K562 (cell line): Measurements from ENCODE around the gene PPP3CA. TPM values are rescaled to one million over a fixed set of nuclear protein-coding genes. Genes with fewer than 3 reads are reported as not detected.

ENCODE experiments used
- CEBPB ChIP-seq: fragments of 450-650 bp; IDR thresholded peaks from 2 replicates; pipeline ENCODE4 v1.6.1; 2016; ENCODE audit warnings: missing genetic modification characterization, missing compliant biosample characterization
- FOXA3 ChIP-seq, 2 experiments: fragments of 450-650 bp in 1 of 2; sonication (generic) in 1 of 2; formaldehyde crosslinking; IDR thresholded peaks in 1 of 2; conservative IDR thresholded peaks in 1 of 2; 2 replicates each; pipeline versions ENCODE4 v1.4.0 to v1.8.0; 2020 to 2022; ENCODE audit warnings: mild to moderate bottlenecking in 2 of 2, missing genetic modification reagents in 1 of 2
- HCFC1 ChIP-seq: IDR thresholded peaks from 2 replicates; pipeline ENCODE4 v1.6.1; 2012; ENCODE audit warnings: low read depth, low read length, improper control_type of control experiment
- HMG20A ChIP-seq: fragments of 450-650 bp; formaldehyde crosslinking; conservative IDR thresholded peaks from 2 replicates; pipeline ENCODE4 v1.4.0; 2020; ENCODE audit warnings: mild to moderate bottlenecking, mixed read lengths
- MCM7 ChIP-seq, 2 experiments: fragments of 450-650 bp; IDR thresholded peaks; 2 replicates each; pipeline ENCODE4 v1.6.1; 2016 to 2018
- NUFIP1 ChIP-seq: fragments of 450-650 bp; IDR thresholded peaks from 2 replicates; pipeline ENCODE4 v1.6.1; 2018; ENCODE audit not compliant: partially characterized antibody
- PHF8 ChIP-seq: fragments of 200-600 bp; sonication (generic); IDR thresholded peaks from 2 replicates; pipeline ENCODE4 v1.6.1; 2012; ENCODE audit warnings: mixed run types, mild to moderate bottlenecking, inconsistent platforms, low read length, moderate library complexity, borderline replicate concordance
- SPI1 ChIP-seq: IDR thresholded peaks from 2 replicates; pipeline ENCODE4 v1.6.1; 2011; ENCODE audit warnings: low read depth, low read length, control low read depth, borderline replicate concordance
- ZBTB7A ChIP-seq: IDR thresholded peaks from 2 replicates; pipeline ENCODE4 v1.6.1; 2011; ENCODE audit warnings: low read depth, mild to moderate bottlenecking, low read length, moderate library complexity, borderline replicate concordance; ENCODE audit not compliant: control insufficient read depth
- ZKSCAN8 ChIP-seq: fragments of 200-800 bp; sonication (Bioruptor generic); IDR thresholded peaks from 2 replicates; pipeline ENCODE4 v1.6.1; 2016; ENCODE audit warnings: missing genetic modification characterization, missing compliant biosample characterization
- ZNF263 ChIP-seq: sonication (generic); formaldehyde crosslinking; IDR thresholded peaks from 2 replicates; pipeline ENCODE4 v1.8.0; 2022; ENCODE audit warnings: mild to moderate bottlenecking, missing genetic modification reagents, borderline replicate concordance
- polyA plus RNA-seq, 8 experiments: library from polyadenylated mRNA; depleted of rRNA in 4 of 8; stranded (reverse) in 5 of 8; unstranded in 3 of 8; fragments of >200 nt; fragmentation: Nextera tagmentation in 2 of 8; fragmentation: Illumina TruSeq in 1 of 8; extraction: Ambion mirVana in 2 of 8; extraction: Trizol in 1 of 8; gene quantifications; 2 replicates each; pipeline versions ENCODE4 v1.2.1 to v1.2.3, GENCODE V29; 2011 to 2014; ENCODE audit warnings: inconsistent platforms in 1 of 8, missing spikeins in 1 of 8
- total RNA-seq, 7 experiments: library from RNA; depleted of rRNA in 6 of 7; stranded (reverse); fragments of >200 nt in 6 of 7; fragmentation: Illumina TruSeq in 2 of 7; extraction: Trizol in 2 of 7; gene quantifications; 2 replicates each; pipeline versions ENCODE4 v1.2.1 to v1.2.3, GENCODE V29; 2011 to 2021; ENCODE audit warnings: low replicate concordance in 1 of 7
- TF ChIP-seq, protein P1 (sequence below): fragments of 250-450 bp; sonication (Bioruptor Pico); IDR thresholded peaks from 2 replicates; pipeline ENCODE4 v1.8.0; 2021; ENCODE audit warnings: moderate library complexity, mild to moderate bottlenecking, inconsistent platforms
- TF ChIP-seq, protein P2 (sequence below): fragments of 450-650 bp; IDR thresholded peaks from 2 replicates; pipeline ENCODE4 v1.6.1; 2016; ENCODE audit warnings: mild to moderate bottlenecking, moderate library complexity

PPP3CA gene
- total and polyA plus RNA-seq, 9 of the 15 experiments (the other 6 are each of a cell fraction or from before 2014, with no cell fraction given): 0.94 to 3.2 (median 1.6) TPM

DNA sequence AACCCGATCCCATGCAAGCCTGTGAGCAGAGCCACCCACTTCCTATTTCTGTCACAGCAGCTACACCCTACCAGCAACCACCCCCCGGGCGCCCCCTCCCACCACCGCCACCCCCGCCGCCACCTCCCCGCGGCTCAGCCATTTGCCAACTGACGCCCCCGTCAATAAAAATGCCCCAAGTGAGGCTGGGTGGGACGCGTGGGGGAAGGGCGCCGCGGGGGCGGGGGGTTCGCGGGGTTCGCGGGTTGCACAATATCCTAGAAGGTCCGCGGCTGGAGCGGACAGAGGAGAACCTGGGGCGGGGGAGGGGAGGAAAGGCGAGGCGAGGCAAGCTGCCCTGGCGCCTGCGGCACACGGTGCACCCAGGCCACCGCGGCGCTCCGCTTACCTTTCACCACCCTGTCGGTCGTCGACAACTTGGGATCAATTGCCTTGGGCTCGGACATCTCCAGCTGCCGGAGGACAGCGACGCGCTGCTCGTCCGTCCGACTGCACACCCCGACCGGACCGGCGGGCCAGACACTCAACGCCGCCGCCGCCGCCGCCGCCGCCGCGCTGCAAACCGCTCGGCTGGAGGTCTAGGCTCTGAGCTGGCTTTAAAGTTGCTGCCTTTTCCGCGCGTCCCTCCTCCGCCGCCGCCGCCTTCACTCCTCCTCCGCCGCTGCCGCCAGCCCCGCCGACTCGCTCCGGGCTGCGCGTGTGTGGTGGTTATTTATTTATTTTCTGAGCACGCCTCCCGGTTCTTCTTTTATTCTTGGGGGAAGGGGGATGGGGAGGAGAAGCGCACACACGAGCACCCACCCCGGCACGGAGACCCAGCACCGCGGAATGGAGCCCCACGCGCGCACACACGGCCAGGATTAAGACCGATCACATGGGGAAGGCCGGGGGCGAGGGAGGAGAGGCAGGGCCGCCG lies 717 bp downstream of the PPP3CA start (continued):
- peak; percentile 11; the same call in 1 of the 2 replicates for TF ChIP-seq ZBTB7A
- TF ChIP-seq, protein P1, sequence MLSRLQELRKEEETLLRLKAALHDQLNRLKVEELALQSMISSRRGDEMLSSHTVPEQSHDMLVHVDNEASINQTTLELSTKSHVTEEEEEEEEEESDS (CRISPR knock-in tag): no peak
- TF ChIP-seq, protein P2, sequence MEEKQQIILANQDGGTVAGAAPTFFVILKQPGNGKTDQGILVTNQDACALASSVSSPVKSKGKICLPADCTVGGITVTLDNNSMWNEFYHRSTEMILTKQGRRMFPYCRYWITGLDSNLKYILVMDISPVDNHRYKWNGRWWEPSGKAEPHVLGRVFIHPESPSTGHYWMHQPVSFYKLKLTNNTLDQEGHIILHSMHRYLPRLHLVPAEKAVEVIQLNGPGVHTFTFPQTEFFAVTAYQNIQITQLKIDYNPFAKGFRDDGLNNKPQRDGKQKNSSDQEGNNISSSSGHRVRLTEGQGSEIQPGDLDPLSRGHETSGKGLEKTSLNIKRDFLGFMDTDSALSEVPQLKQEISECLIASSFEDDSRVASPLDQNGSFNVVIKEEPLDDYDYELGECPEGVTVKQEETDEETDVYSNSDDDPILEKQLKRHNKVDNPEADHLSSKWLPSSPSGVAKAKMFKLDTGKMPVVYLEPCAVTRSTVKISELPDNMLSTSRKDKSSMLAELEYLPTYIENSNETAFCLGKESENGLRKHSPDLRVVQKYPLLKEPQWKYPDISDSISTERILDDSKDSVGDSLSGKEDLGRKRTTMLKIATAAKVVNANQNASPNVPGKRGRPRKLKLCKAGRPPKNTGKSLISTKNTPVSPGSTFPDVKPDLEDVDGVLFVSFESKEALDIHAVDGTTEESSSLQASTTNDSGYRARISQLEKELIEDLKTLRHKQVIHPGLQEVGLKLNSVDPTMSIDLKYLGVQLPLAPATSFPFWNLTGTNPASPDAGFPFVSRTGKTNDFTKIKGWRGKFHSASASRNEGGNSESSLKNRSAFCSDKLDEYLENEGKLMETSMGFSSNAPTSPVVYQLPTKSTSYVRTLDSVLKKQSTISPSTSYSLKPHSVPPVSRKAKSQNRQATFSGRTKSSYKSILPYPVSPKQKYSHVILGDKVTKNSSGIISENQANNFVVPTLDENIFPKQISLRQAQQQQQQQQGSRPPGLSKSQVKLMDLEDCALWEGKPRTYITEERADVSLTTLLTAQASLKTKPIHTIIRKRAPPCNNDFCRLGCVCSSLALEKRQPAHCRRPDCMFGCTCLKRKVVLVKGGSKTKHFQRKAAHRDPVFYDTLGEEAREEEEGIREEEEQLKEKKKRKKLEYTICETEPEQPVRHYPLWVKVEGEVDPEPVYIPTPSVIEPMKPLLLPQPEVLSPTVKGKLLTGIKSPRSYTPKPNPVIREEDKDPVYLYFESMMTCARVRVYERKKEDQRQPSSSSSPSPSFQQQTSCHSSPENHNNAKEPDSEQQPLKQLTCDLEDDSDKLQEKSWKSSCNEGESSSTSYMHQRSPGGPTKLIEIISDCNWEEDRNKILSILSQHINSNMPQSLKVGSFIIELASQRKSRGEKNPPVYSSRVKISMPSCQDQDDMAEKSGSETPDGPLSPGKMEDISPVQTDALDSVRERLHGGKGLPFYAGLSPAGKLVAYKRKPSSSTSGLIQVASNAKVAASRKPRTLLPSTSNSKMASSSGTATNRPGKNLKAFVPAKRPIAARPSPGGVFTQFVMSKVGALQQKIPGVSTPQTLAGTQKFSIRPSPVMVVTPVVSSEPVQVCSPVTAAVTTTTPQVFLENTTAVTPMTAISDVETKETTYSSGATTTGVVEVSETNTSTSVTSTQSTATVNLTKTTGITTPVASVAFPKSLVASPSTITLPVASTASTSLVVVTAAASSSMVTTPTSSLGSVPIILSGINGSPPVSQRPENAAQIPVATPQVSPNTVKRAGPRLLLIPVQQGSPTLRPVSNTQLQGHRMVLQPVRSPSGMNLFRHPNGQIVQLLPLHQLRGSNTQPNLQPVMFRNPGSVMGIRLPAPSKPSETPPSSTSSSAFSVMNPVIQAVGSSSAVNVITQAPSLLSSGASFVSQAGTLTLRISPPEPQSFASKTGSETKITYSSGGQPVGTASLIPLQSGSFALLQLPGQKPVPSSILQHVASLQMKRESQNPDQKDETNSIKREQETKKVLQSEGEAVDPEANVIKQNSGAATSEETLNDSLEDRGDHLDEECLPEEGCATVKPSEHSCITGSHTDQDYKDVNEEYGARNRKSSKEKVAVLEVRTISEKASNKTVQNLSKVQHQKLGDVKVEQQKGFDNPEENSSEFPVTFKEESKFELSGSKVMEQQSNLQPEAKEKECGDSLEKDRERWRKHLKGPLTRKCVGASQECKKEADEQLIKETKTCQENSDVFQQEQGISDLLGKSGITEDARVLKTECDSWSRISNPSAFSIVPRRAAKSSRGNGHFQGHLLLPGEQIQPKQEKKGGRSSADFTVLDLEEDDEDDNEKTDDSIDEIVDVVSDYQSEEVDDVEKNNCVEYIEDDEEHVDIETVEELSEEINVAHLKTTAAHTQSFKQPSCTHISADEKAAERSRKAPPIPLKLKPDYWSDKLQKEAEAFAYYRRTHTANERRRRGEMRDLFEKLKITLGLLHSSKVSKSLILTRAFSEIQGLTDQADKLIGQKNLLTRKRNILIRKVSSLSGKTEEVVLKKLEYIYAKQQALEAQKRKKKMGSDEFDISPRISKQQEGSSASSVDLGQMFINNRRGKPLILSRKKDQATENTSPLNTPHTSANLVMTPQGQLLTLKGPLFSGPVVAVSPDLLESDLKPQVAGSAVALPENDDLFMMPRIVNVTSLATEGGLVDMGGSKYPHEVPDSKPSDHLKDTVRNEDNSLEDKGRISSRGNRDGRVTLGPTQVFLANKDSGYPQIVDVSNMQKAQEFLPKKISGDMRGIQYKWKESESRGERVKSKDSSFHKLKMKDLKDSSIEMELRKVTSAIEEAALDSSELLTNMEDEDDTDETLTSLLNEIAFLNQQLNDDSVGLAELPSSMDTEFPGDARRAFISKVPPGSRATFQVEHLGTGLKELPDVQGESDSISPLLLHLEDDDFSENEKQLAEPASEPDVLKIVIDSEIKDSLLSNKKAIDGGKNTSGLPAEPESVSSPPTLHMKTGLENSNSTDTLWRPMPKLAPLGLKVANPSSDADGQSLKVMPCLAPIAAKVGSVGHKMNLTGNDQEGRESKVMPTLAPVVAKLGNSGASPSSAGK: peak; percentile 43; the same call in 1 of the 2 replicates
- TF ChIP-seq PHF8: 0 out of 2 replicates have a peak, but pooled peaks have one; percentile 8
- TF ChIP-seq ZNF263 (CRISPR knock-in tag): peak; percentile 86
- no peak for TF ChIP-seq FOXA3 (CRISPR knock-in tag; conservative IDR thresholded peaks at IDR 0.05 in 1 of 2, IDR thresholded peaks at IDR 0.05 in 1 of 2)
- TF ChIP-seq NUFIP1: no peak
- no peak for TF ChIP-seq HMG20A (CRISPR knock-in tag)
- TF ChIP-seq SPI1: peak; percentile 83
- TF ChIP-seq HCFC1: no peak
- TF ChIP-seq MCM7 (IDR thresholded peaks at IDR 0.05): no peak
- no peak for TF ChIP-seq ZKSCAN8
- peak; percentile 61 for TF ChIP-seq CEBPB
